K562 (cell line): Measurements from ENCODE around the gene NKG7. TPM values are rescaled to one million over a fixed set of nuclear protein-coding genes. Genes with fewer than 3 reads are reported as not detected.

Experiments used
- CBFB ChIP-seq: sonication (generic); formaldehyde crosslinking; IDR thresholded peaks from 2 replicates; pipeline ENCODE4 v1.4.0; 2020; ENCODE audit warnings: mild to moderate bottlenecking, missing genetic modification reagents
- CBX1 ChIP-seq: sonication (generic); IDR thresholded peaks from 2 replicates; pipeline ENCODE4 v1.6.1; 2016; ENCODE audit warnings: antibody characterized with exemption, low read depth, mild to moderate bottlenecking
- CREM ChIP-seq: IDR thresholded peaks from 2 replicates; pipeline ENCODE4 v1.6.1; 2014; ENCODE audit warnings: antibody characterized with exemption, low read depth
- HDAC2 ChIP-seq: fragments of 450-650 bp; IDR thresholded peaks from 2 replicates; pipeline ENCODE4 v1.6.1; 2016; ENCODE audit warnings: mild to moderate bottlenecking
- HNRNPL ChIP-seq: fragments of 200-400 bp; formaldehyde crosslinking; IDR thresholded peaks from 2 replicates; pipeline ENCODE4 v1.6.1; 2017; ENCODE audit warnings: low read depth, mild to moderate bottlenecking, low read length
- KLF13 ChIP-seq: fragments of 450-650 bp; IDR thresholded peaks from 2 replicates; pipeline ENCODE4 v1.6.1; 2016; ENCODE audit warnings: missing genetic modification characterization, low read depth, mild to moderate bottlenecking, missing compliant biosample characterization, moderate library complexity, borderline replicate concordance
- MIER1 ChIP-seq: fragments of 450-650 bp; IDR thresholded peaks from 2 replicates; pipeline ENCODE4 v1.6.1; 2016; ENCODE audit warnings: antibody characterized with exemption, mild to moderate bottlenecking, low read depth
- MTA2 ChIP-seq: fragments of 450-650 bp; IDR thresholded peaks from 2 replicates; pipeline ENCODE4 v1.6.1; 2016; ENCODE audit warnings: low read depth
- NFE2L1 ChIP-seq: fragments of 450-650 bp; IDR thresholded peaks from 2 replicates; pipeline ENCODE4 v1.6.1; 2016; ENCODE audit warnings: missing genetic modification characterization, low read depth, mild to moderate bottlenecking, missing compliant biosample characterization, moderate library complexity, borderline replicate concordance
- NFIC ChIP-seq: fragments of 450-650 bp; IDR thresholded peaks from 2 replicates; pipeline ENCODE4 v1.6.1; 2017; ENCODE audit warnings: mild to moderate bottlenecking, inconsistent platforms
- NFRKB ChIP-seq: fragments of 450-650 bp; IDR thresholded peaks from 2 replicates; pipeline ENCODE4 v1.6.1; 2016; ENCODE audit warnings: low read depth
- NFXL1 ChIP-seq: fragments of 450-650 bp; formaldehyde crosslinking; IDR thresholded peaks from 2 replicates; pipeline ENCODE4 v1.4.0; 2021; ENCODE audit warnings: mild to moderate bottlenecking
- POLR3G ChIP-seq: IDR thresholded peaks from 2 replicates; pipeline ENCODE4 v1.6.1; 2011; ENCODE audit not compliant: insufficient read length, insufficient replicate concordance; ENCODE audit errors: extremely low read depth
- RAD51 ChIP-seq: fragments of 450-650 bp; IDR thresholded peaks from 2 replicates; pipeline ENCODE4 v1.7.1; 2016; ENCODE audit warnings: low read depth, mild to moderate bottlenecking, borderline replicate concordance
- TAF15 ChIP-seq: fragments of 200-400 bp; formaldehyde crosslinking; IDR thresholded peaks from 2 replicates; pipeline ENCODE4 v1.6.1; 2017; ENCODE audit warnings: mild to moderate bottlenecking, low read depth, low read length, moderate library complexity
- TCF3 ChIP-seq: sonication (generic); formaldehyde crosslinking; IDR thresholded peaks from 2 replicates; pipeline ENCODE4 v1.4.0; 2020; ENCODE audit warnings: mild to moderate bottlenecking, missing genetic modification reagents
- ZNF121 ChIP-seq: sonication (generic); formaldehyde crosslinking; conservative IDR thresholded peaks from 2 replicates; pipeline ENCODE4 v1.8.0; 2022; ENCODE audit warnings: missing genetic modification reagents
- ZNF668 ChIP-seq: fragments of 250-450 bp; sonication (Bioruptor Pico); IDR thresholded peaks from 2 replicates; pipeline ENCODE4 v1.8.0; 2022; ENCODE audit warnings: mild to moderate bottlenecking, inconsistent platforms
- polyA plus RNA-seq, 8 experiments: library from polyadenylated mRNA; depleted of rRNA in 4 of 8; stranded (reverse) in 5 of 8; unstranded in 3 of 8; fragments of >200 nt; fragmentation: Nextera tagmentation in 2 of 8; fragmentation: Illumina TruSeq in 1 of 8; extraction: Ambion mirVana in 2 of 8; extraction: Trizol in 1 of 8; gene quantifications; 2 replicates each; pipeline versions ENCODE4 v1.2.1 to v1.2.3, GENCODE V29; 2011 to 2014; ENCODE audit warnings: inconsistent platforms in 1 of 8, missing spikeins in 1 of 8
- total RNA-seq, 7 experiments: library from RNA; depleted of rRNA in 6 of 7; stranded (reverse); fragments of >200 nt in 6 of 7; fragmentation: Illumina TruSeq in 2 of 7; extraction: Trizol in 2 of 7; gene quantifications; 2 replicates each; pipeline versions ENCODE4 v1.2.1 to v1.2.3, GENCODE V29; 2011 to 2021; ENCODE audit warnings: low replicate concordance in 1 of 7
- TF ChIP-seq, protein P1 (sequence below), 2 experiments: IDR thresholded peaks; 2 replicates each; pipeline ENCODE4 v1.6.1; 2011; ENCODE audit warnings: borderline replicate concordance in 1 of 2, control low read depth in 1 of 2, low read depth in 1 of 2, low read length in 1 of 2, mild to moderate bottlenecking in 1 of 2, mixed read lengths in 1 of 2, moderate library complexity in 1 of 2; ENCODE audit not compliant: insufficient read depth in 1 of 2, insufficient read length in 1 of 2, poor library complexity in 1 of 2, severe bottlenecking in 1 of 2; ENCODE audit errors: extremely low read depth in 1 of 2
- TF ChIP-seq, protein P2 (sequence below): sonication (generic); formaldehyde crosslinking; IDR thresholded peaks from 2 replicates; pipeline ENCODE4 v1.8.0; 2022; ENCODE audit warnings: mild to moderate bottlenecking, low read depth, missing genetic modification reagents
- TF ChIP-seq, protein P3 (sequence below): fragments of 250-450 bp; sonication (Bioruptor Pico); IDR thresholded peaks from 2 replicates; pipeline ENCODE4 v1.4.0; 2020; ENCODE audit warnings: borderline replicate concordance
- TF ChIP-seq, protein P4 (sequence below), 2 experiments: fragments of 450-650 bp in 1 of 2; sonication (generic) in 1 of 2; formaldehyde crosslinking in 1 of 2; IDR thresholded peaks in 1 of 2; conservative IDR thresholded peaks in 1 of 2; 2 replicates each; pipeline versions ENCODE4 v1.6.1 to v1.8.1; 2016 to 2023; ENCODE audit warnings: mild to moderate bottlenecking in 2 of 2, moderate library complexity in 2 of 2, inconsistent platforms in 1 of 2, missing genetic modification reagents in 1 of 2
- TF ChIP-seq, protein P5 (sequence below): fragments of 450-650 bp; formaldehyde crosslinking; conservative IDR thresholded peaks from 2 replicates; pipeline ENCODE4 v1.4.0; 2022; ENCODE audit warnings: mild to moderate bottlenecking, missing genetic modification characterization

NKG7 gene
- total and polyA plus RNA-seq, 9 of the 15 experiments (the other 6 are each of a cell fraction or from before 2014, with no cell fraction given): 0.30 to 0.70 (median 0.51) TPM; not detected in 2

DNA sequence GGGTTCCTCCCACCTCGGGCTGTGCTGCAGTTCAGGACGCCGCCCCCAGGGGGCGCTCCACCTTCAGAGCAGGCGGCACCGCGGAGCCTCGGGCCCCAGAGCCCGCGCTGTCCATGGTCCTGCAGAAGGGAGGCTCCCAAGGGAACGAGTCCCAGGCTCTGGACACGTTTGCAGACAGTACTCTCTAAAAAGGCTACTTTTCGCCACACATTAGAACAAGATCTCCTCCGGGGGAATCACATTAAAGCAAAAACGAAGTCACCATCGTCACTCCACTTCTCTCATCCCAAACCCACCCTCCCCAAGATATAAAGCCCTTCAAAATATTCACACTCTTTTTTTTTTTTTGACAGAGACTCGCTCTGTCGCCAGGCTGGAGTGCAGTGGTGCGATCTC is 49.6 kb upstream of the NKG7 start (continued):
- TF ChIP-seq ZNF121 (CRISPR knock-in tag): peak; percentile 58; the same call in 1 of the 2 replicates
- TF ChIP-seq KLF13 (tag): peak; percentile 68
- TF ChIP-seq, protein P1, sequence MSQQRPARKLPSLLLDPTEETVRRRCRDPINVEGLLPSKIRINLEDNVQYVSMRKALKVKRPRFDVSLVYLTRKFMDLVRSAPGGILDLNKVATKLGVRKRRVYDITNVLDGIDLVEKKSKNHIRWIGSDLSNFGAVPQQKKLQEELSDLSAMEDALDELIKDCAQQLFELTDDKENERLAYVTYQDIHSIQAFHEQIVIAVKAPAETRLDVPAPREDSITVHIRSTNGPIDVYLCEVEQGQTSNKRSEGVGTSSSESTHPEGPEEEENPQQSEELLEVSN (IDR thresholded peaks at IDR 0.05; ENCODE audit: borderline replicate concordance in 1 of 2, extremely low read depth in 1 of 2, insufficient read depth in 1 of 2, insufficient read length in 1 of 2, low read depth in 1 of 2, low read length in 1 of 2, poor library complexity in 1 of 2, severe bottlenecking in 1 of 2): peak in 1 of 2 experiments; percentile 37
- TF ChIP-seq NFIC: no peak
- TF ChIP-seq, protein P2, sequence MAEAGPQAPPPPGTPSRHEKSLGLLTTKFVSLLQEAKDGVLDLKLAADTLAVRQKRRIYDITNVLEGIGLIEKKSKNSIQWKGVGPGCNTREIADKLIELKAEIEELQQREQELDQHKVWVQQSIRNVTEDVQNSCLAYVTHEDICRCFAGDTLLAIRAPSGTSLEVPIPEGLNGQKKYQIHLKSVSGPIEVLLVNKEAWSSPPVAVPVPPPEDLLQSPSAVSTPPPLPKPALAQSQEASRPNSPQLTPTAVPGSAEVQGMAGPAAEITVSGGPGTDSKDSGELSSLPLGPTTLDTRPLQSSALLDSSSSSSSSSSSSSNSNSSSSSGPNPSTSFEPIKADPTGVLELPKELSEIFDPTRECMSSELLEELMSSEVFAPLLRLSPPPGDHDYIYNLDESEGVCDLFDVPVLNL (CRISPR knock-in tag): peak; percentile 90
- peak; percentile 97 for TF ChIP-seq MIER1
- no peak for TF ChIP-seq POLR3G
- TF ChIP-seq NFRKB: no peak
- TF ChIP-seq, protein P3, sequence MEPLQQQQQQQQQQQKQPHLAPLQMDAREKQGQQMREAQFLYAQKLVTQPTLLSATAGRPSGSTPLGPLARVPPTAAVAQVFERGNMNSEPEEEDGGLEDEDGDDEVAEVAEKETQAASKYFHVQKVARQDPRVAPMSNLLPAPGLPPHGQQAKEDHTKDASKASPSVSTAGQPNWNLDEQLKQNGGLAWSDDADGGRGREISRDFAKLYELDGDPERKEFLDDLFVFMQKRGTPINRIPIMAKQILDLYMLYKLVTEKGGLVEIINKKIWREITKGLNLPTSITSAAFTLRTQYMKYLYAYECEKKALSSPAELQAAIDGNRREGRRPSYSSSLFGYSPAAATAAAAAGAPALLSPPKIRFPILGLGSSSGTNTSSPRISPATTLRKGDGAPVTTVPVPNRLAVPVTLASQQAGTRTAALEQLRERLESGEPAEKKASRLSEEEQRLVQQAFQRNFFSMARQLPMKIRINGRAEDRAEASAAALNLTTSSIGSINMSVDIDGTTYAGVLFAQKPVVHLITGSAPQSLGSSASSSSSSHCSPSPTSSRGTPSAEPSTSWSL (CRISPR knock-in tag): no peak
- TF ChIP-seq MTA2: no peak
- no peak for TF ChIP-seq HNRNPL
- no peak for TF ChIP-seq CBFB (CRISPR knock-in tag)
- TF ChIP-seq, protein P4, sequence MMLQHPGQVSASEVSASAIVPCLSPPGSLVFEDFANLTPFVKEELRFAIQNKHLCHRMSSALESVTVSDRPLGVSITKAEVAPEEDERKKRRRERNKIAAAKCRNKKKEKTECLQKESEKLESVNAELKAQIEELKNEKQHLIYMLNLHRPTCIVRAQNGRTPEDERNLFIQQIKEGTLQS (IDR thresholded peaks at IDR 0.05): no peak
- TF ChIP-seq, protein P4 (CRISPR knock-in tag; conservative IDR thresholded peaks at IDR 0.05): peak; percentile 58; the same call in 1 of the 2 replicates
- TF ChIP-seq, protein P5, sequence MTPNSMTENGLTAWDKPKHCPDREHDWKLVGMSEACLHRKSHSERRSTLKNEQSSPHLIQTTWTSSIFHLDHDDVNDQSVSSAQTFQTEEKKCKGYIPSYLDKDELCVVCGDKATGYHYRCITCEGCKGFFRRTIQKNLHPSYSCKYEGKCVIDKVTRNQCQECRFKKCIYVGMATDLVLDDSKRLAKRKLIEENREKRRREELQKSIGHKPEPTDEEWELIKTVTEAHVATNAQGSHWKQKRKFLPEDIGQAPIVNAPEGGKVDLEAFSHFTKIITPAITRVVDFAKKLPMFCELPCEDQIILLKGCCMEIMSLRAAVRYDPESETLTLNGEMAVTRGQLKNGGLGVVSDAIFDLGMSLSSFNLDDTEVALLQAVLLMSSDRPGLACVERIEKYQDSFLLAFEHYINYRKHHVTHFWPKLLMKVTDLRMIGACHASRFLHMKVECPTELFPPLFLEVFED: no peak
- no peak for TF ChIP-seq HDAC2
- no peak for TF ChIP-seq ZNF668 (CRISPR knock-in tag)
- no peak for TF ChIP-seq NFXL1 (CRISPR knock-in tag)
- TF ChIP-seq TAF15: no peak
- TF ChIP-seq CBX1: peak; percentile 42; the same call in 1 of the 2 replicates
- TF ChIP-seq NFE2L1 (tag): no peak
- peak; percentile 47; the same call in 1 of the 2 replicates for TF ChIP-seq TCF3 (CRISPR knock-in tag)
- TF ChIP-seq CREM: peak; percentile 57; the same call in 1 of the 2 replicates
- no peak for TF ChIP-seq RAD51
